MM.1S (cell line): Measurements from ENCODE around the gene ITSN1.
A peak's percentile ranks its signal among the peaks of the same experiment; 100 is the strongest.

Experiments
- DNase-seq: peaks from one replicate; pipeline ENCODE4 v3.0.0-alpha.2; 2015
- H2AFZ ChIP-seq: fragments of 300-600 bp; sonication (generic); 2 replicates; pipeline ENCODE4 v1.6.0; 2016; ENCODE audit warnings: antibody characterized with exemption, low read length
- H3F3A ChIP-seq: fragments of 300-600 bp; sonication (generic); 2 replicates; pipeline ENCODE4 v1.6.1; 2016; ENCODE audit warnings: mild to moderate bottlenecking, antibody characterized with exemption, low read length, moderate library complexity, mixed read lengths; ENCODE audit not compliant: insufficient read depth
- H3K27ac ChIP-seq: fragments of 300-600 bp; sonication (generic); 2 replicates; pipeline ENCODE4 v1.5.1; 2016; ENCODE audit warnings: mild to moderate bottlenecking, low read length
- H3K27me3 ChIP-seq: fragments of 300-600 bp; sonication (generic); replicated peaks from 2 replicates; pipeline ENCODE4 v1.6.0; 2016; ENCODE audit warnings: low read length; ENCODE audit not compliant: insufficient read depth
- H3K36me3 ChIP-seq: fragments of 300-600 bp; sonication (generic); replicated peaks from 2 replicates; pipeline ENCODE4 v1.6.1; 2016; ENCODE audit warnings: mild to moderate bottlenecking, low read length, mixed read lengths; ENCODE audit not compliant: insufficient read depth
- H3K4me1 ChIP-seq: fragments of 300-600 bp; sonication (generic); 2 replicates; pipeline ENCODE4 v1.6.1; 2016; ENCODE audit warnings: low read length, mixed read lengths
- H3K4me2 ChIP-seq: fragments of 300-600 bp; sonication (generic); 2 replicates; pipeline ENCODE4 v1.6.0; 2016; ENCODE audit warnings: low read depth, low read length
- H3K4me3 ChIP-seq: fragments of 300-600 bp; sonication (generic); 2 replicates; pipeline ENCODE4 v1.5.1; 2016; ENCODE audit warnings: low read length, mixed read lengths
- H3K79me2 ChIP-seq: fragments of 300-600 bp; sonication (generic); 2 replicates; pipeline ENCODE4 v1.6.1; 2016; ENCODE audit warnings: mixed run types, low read length, mixed read lengths
- H3K9ac ChIP-seq: fragments of 300-600 bp; sonication (generic); 2 replicates; pipeline ENCODE4 v1.6.1; 2016; ENCODE audit warnings: low read length, mixed read lengths
- H3K9me2 ChIP-seq: fragments of 300-600 bp; sonication (generic); replicated peaks from 2 replicates; pipeline ENCODE4 v1.6.1; 2016; ENCODE audit warnings: mild to moderate bottlenecking, low read length, mixed read lengths; ENCODE audit not compliant: insufficient read depth
- H3K9me3 ChIP-seq: fragments of 300-600 bp; sonication (generic); replicated peaks from 2 replicates; pipeline ENCODE4 v1.6.1; 2016; ENCODE audit warnings: mild to moderate bottlenecking, low read length, mixed read lengths; ENCODE audit not compliant: insufficient read depth
- H4K20me1 ChIP-seq: fragments of 300-600 bp; sonication (generic); 2 replicates; pipeline ENCODE4 v1.6.1; 2016; ENCODE audit warnings: mild to moderate bottlenecking, low read length, moderate library complexity, mixed read lengths; ENCODE audit not compliant: insufficient read depth
- EZH2 ChIP-seq: fragments of 300-600 bp; sonication (generic); optimal IDR thresholded peaks from 2 replicates; pipeline ENCODE3; 2017; ENCODE audit warnings: low read depth, mild to moderate bottlenecking, antibody characterized with exemption, low read length, mixed read lengths
- EZH2phosphoT487 ChIP-seq: fragments of 300-600 bp; sonication (generic); IDR thresholded peaks from 2 replicates; pipeline ENCODE4 v1.6.1; 2018; ENCODE audit warnings: antibody characterized with exemption, low read length
- TF ChIP-seq, protein P1 (sequence below): fragments of 300-600 bp; sonication (generic); IDR thresholded peaks from 2 replicates; pipeline ENCODE4 v1.5.1; 2016; ENCODE audit warnings: antibody characterized with exemption, low read length, mixed read lengths

Gene ITSN1

DNA sequence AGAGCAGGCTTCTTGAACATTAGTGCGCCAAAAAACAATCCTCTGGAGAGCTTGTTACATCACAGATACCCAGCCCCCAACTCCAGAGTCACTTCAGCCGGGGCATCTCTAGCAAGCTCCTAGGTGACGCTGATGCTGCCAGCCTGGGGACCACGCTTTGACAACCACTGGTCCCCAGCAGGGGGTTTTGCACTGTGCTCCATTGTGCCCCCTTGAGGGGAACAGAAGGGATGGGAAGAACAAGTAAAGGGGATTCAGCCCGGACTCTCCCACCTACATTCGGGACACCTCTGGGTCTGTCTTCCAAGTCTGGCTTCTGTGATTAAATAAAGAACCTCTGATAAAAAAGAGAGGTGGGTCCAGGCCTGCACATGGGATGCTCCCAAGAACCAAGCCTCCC is 212.9 kb downstream of the ITSN1 start:
- Histone ChIP-seq H2AFZ (no peak overlapping the region), H3K9ac (no peak overlapping the region), H3K27ac (no peak overlapping the region), H3K9me3 (no peaks in the 10 kb centered on the region), H3K36me3 (no peaks in the 10 kb centered on the region), H3K27me3 (no peaks in the 10 kb centered on the region), H3K4me1 (no peaks in the 10 kb centered on the region), H4K20me1 (no peaks in the 10 kb centered on the region), H3K4me2 (no peak overlapping the region), H3K4me3 (no peak overlapping the region), H3K79me2 (no peaks in the 10 kb centered on the region), H3K9me2 (no peaks in the 10 kb centered on the region), H3F3A (no peaks in the 10 kb centered on the region)
- TF ChIP-seq, protein P1, sequence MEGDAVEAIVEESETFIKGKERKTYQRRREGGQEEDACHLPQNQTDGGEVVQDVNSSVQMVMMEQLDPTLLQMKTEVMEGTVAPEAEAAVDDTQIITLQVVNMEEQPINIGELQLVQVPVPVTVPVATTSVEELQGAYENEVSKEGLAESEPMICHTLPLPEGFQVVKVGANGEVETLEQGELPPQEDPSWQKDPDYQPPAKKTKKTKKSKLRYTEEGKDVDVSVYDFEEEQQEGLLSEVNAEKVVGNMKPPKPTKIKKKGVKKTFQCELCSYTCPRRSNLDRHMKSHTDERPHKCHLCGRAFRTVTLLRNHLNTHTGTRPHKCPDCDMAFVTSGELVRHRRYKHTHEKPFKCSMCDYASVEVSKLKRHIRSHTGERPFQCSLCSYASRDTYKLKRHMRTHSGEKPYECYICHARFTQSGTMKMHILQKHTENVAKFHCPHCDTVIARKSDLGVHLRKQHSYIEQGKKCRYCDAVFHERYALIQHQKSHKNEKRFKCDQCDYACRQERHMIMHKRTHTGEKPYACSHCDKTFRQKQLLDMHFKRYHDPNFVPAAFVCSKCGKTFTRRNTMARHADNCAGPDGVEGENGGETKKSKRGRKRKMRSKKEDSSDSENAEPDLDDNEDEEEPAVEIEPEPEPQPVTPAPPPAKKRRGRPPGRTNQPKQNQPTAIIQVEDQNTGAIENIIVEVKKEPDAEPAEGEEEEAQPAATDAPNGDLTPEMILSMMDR = peak; percentile 26
- no peak for TF ChIP-seq EZH2
- DNase-seq = no peak

- DNase-seq = no peak
- Histone ChIP-seq H2AFZ (no peak overlapping the region), H3K4me3 (no peak overlapping the region), H3K27ac (no peak overlapping the region), H3K4me2 (no peak overlapping the region), H3K9me2 (no peaks in the 10 kb centered on the region), H3K9me3 (no peaks in the 10 kb centered on the region), H3K4me1 (no peaks in the 10 kb centered on the region), H3K27me3 (no peaks in the 10 kb centered on the region), H3K36me3 (no peaks in the 10 kb centered on the region), H4K20me1 (no peaks in the 10 kb centered on the region), H3F3A (no peaks in the 10 kb centered on the region), H3K79me2 (no peaks in the 10 kb centered on the region), H3K9ac (no peak overlapping the region)
- no peak for TF ChIP-seq EZH2phosphoT487
- TF ChIP-seq, protein P1 = no peak
- no peak for TF ChIP-seq EZH2
These were observed 214.7 kb downstream of the ITSN1 start for GRCh38 chr21:33856893-33857527.

GRCh38 chr21:33857846-33858666 is 215.8 kb downstream of the ITSN1 start:
- Histone ChIP-seq H4K20me1 (no peaks in the 10 kb centered on the region), H3K9me3 (no peaks in the 10 kb centered on the region), H3K4me1 (no peaks in the 10 kb centered on the region), H3K9ac (no peak overlapping the region), H3K27ac (no peak overlapping the region), H3K9me2 (no peaks in the 10 kb centered on the region), H3K27me3 (no peaks in the 10 kb centered on the region), H3K4me2 (no peak overlapping the region), H3K36me3 (no peaks in the 10 kb centered on the region), H3K79me2 (no peaks in the 10 kb centered on the region), H3F3A (no peaks in the 10 kb centered on the region), H3K4me3 (no peak overlapping the region), H2AFZ (no peak overlapping the region)
- no peak for DNase-seq
- TF ChIP-seq, protein P1 = no peak
- TF ChIP-seq EZH2 (no peak), EZH2phosphoT487 (no peak)
